HG02852 (cell line): ENCODE measurements around the gene GCM1.

Experiments
- ATAC-seq: cut with Tn5 transposase; IDR thresholded peaks from one replicate; pipeline ENCODE4 v1.9.1; 2021; ENCODE audit warnings: mild to moderate bottlenecking, moderate library complexity; ENCODE audit not compliant: unreplicated experiment

GCM1 gene

GRCh38 chr6:53152576-53152975, 3.9 kb upstream of the GCM1 start:
- ATAC-seq: no peak

DNA sequence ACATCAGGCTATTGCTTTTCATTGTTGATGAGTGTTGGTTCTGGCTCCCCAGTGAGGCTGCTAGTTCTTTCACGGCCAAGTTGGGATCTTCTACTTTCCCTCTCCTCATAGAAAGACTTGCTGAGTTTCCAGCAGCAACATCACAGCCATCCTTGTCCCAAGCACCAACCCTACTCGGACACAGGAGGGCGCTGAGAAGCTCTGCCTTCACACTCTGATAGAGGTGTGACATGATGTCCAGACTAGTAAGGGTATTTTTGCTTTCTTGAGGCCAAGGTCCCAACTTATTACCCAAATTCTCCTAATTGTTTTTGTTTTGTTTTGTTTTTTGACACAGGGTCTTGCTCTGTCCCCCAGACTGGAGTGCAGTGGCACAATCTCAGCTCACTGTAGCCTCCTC, 3.0 kb upstream of the GCM1 start:
- no peak for ATAC-seq

DNA sequence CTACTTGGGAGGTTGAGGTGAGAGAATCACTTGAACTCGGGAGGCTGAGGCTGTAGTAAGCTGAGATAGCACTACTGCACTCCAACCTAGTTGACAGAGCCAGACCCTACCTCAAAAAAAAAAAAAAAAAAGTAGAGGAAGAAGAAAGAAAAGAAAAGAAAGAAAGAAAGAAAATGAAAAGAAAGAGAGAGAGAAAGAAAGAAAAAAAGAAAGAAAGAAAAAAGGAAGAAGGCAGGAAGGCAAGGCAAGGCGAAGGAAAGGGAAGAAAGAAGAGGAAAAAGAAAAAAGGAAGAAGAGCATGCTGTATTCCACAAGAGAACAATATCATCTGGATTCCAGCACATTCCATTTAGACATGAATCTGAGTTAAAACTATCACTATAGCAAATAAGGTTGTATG, 3.8 kb downstream of the GCM1 start:
- no peak for ATAC-seq

GRCh38 chr6:53143710-53144109, 4.9 kb downstream of the GCM1 start:
- no peak for ATAC-seq

- no peak for ATAC-seq
Observed at GRCh38 chr6:53142810-53143209, 5.8 kb downstream of the GCM1 start.

DNA sequence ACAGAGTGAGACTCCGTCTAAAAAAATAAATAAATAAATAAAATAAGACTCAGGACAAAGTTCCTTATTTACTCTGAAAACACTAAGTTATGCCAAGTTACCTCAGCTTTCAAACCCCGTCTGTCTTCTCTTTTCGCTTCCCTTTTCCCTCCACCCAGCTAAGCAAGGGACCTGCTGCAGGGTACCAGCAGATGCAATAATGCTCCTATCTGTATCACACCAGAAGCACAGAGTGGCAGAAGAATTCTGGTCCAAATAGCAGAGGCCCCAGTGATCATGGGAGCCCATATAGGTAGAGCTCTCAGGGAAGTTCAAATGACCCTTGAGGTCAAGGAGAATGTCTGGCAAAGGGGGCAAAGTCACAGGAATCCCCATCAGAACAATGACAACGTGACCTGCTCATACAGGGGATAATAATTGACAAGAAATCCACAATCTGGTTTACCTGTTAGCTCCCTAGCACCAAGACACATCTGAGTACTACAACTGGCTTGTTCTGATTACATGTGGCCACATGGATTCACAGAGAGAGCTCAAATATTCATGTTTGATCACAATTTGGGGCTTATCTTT, 8.7 kb downstream of the GCM1 start:
- no peak for ATAC-seq

DNA sequence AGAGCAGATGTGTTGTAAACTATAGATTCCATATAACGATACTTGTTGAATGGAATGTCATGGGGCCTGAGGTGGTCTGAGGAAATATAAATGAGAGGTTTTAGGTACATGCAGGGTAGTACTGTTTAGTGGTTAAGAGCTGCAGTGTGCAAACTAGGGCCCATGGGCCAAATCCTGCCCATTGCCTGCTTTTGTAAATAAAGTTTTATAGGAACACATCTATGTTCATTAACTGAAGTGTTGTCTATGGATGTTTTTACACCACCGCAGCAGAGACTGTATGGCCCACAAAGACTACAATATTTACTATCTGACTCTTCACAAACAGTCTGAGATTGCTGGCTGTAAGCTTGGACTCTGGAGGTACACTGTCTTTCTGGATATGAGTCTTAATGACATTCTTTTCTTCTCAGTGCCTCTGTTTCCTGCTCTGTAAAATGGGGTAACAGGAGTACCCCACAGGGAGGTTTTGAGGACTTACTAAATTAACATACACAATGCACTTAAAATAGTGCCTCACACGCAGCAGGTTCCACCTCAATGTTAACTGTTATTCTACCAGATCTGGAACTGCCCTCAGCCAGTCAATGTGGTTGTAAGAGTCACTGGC, 12.5 kb downstream of the GCM1 start:
- ATAC-seq: no peak

- no peak for ATAC-seq
Observed at GRCh38 chr6:53134601-53135235, 13.9 kb downstream of the GCM1 start.

DNA sequence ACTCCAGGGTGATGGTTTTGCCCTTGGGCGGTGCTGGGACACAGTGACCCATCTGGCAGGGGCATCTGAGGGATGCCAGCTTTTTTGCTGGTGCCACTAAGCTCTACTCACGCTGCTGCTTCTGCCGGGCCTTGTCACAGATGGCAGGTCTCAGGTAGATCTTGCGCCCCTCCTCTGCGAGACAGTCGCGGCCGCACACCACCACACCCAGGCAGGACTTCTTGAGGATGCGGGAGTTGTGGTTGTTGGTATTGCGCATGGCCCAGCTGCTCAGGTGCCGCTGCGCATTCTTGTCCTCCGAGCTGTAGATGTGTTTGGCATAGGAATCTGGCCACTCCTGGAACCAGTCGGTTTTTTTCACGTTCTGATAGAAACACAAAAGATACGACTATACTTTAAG, 14.7 kb downstream of the GCM1 start:
- ATAC-seq: no peak

GRCh38 chr6:53130569-53131290, 17.9 kb downstream of the GCM1 start:
- no peak for ATAC-seq

GRCh38 chr6:53128842-53129241, 19.8 kb downstream of the GCM1 start:
- no peak for ATAC-seq

DNA sequence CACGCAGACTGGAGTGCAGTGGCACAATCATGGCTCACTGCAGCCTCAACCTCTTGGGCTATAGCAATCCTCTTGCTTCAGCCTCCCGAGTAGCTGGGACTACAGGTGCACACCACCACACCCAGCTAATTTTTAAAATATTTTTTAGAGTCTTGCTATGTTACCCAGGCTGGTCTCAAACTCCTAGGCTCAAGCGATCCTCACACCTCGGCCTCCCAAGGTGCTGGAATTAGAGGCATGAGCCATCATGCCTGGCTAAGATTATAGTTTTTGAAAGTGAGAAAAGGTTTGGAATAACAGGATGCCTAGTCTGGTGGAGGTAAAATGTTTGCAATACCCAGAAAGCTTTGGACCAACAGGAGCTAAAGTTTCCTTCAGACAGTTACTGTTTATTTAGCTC, 23.4 kb downstream of the GCM1 start:
- no peak for ATAC-seq

GRCh38 chr6:53124131-53124800, 24.4 kb downstream of the GCM1 start:
- ATAC-seq: no peak

- ATAC-seq: no peak
Observed at GRCh38 chr6:53119772-53120409, 28.8 kb downstream of the GCM1 start.

DNA sequence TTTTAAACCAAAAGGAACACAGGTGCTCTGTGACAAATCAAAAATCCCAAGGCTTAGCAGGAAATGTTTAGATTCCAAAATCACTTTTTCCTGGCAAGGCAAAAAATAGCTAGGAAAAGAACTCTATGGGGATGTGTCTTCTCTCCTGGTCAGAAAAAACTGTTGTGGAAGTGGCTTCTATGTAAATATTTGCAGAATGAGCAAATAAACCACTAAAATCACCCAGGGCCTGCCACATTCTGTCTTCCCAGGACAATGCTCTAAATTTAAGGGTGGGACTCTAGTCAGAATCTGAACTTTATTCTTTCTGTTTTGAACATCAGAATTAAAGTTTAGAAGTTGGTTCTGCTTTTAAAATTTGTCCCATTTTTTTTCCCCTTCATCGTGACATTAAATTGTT, 29.3 kb downstream of the GCM1 start:
- ATAC-seq: no peak

DNA sequence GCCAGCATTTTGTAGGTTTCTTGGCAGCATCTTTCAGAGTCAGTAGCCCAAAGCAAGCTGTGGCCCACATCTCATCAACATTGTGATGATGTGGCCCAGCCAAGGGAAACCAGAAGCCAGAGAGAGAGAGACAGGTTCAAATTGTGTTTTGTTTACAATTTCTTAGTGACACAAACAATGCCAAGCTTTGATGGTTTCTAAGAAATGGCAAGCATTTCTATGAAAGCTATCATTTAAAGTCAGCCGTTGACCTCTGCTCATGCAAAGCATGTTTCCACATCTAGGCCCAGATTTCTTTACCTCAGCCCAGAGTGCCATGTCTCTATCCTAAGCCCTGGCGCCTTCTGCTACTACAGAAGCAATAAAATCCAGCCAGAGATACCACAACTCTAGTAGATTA, 32.9 kb downstream of the GCM1 start:
- no peak for ATAC-seq

DNA sequence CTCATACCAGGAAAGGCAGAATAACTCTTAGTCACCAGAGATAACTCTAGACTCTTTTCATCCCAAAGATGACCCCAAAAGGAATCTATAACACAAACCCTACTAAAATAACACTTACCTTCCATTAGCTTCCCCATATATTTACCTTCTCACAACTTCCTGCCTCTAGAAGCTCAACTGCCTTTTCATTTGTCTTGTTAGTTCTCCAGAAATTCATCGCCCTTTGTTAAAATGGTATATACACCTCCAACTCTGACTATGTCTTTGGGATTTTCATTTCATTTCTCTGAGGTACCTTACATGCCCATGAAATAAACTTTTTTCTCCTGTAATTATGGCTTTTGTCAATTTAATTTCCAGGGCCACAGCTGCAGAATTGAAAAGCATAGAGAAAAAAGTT, 33.5 kb downstream of the GCM1 start:
- no peak for ATAC-seq

- no peak for ATAC-seq
Observed at GRCh38 chr6:53113742-53114141, 34.9 kb downstream of the GCM1 start.

DNA sequence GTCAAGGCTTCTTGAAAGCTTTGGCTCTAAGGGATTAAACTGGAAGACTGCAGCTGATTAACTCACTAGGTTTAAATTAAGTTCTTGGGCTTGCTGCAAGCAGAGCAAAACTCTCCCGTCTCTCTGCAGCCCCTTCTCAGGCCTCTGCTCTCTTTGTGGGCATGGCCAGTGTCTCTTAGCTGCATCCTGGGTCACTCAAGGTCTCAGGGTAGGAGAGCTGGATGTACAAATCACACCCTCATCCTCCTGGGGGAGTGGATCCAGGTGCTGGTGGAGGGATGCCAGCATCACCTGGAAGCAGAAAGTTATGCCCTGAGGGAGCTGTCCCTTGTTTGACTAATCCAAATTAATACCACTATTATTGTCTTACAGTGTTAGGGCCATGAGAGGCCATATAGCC, 35.8 kb downstream of the GCM1 start:
- no peak for ATAC-seq

DNA sequence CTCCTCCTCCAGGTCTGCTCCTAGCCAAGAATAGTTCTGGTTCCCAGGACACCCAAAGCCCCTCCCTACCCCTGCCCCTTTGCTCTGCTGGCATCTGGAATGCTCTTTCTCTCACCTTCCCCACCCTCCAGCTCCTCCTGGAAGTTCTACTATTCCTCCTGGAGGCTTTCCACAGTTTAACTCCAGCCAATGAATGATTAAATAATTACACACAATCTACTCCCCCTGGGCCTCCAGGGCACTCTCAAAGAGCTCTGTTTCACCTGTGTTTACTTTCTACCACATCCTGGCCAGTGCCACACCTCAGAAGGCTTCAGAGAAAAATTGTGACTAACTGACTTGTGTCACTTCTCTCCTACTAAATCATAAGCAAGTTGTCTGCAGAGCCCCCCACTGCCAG, 36.2 kb downstream of the GCM1 start:
- ATAC-seq: no peak

GRCh38 chr6:53111865-53112264, 36.8 kb downstream of the GCM1 start:
- ATAC-seq: no peak
